B cell (primary cell): ENCODE measurements around the gene RIN2. TPM values are rescaled to one million over a fixed set of nuclear protein-coding genes. Genes with fewer than 3 reads are reported as not detected.

ENCODE experiments used
- ATAC-seq: fragments of 200-7000 bp; cut with Tn5 transposase; one replicate; pipeline ENCODE4 v1.10.0; 2021; ENCODE audit warnings: low read depth, mild to moderate bottlenecking, moderate number of reproducible peaks, moderate library complexity
- CTCF ChIA-PET: fragments of 350-600 bp; sonication (Branson Sonifier 250); formaldehyde crosslinking; loops from one replicate; lab custom pipeline; 2021; ENCODE audit warnings: antibody characterized with exemption, inconsistent platforms; lab: Charles Lee
- POLR2A ChIA-PET: fragments of 350-600 bp; sonication (Branson Sonifier 250); formaldehyde crosslinking; loops from one replicate; lab custom pipeline; 2021; ENCODE audit warnings: antibody characterized with exemption; lab: Charles Lee
- DNase-seq: peaks from one replicate; pipeline ENCODE4 v3.0.0; 2013
- H2AFZ ChIP-seq: 2 replicates; pipeline ENCODE4 v1.6.1; 2012; ENCODE audit warnings: mild to moderate bottlenecking, low read depth, low read length; ENCODE audit not compliant: insufficient read depth, poor library complexity, severe bottlenecking
- H3K27ac ChIP-seq, 2 donors: 1 replicate in 1 of 2; 2 replicates in 1 of 2; pipeline ENCODE4 v1.5.1; 2012 to 2013; ENCODE audit warnings: low read length in 2 of 2, mild to moderate bottlenecking in 2 of 2, moderate library complexity in 1 of 2
- H3K27me3 ChIP-seq, 4 experiments: fragments of 200-600 bp in 1 of 4; sonication (generic) in 1 of 4; replicated peaks in 1 of 4; 1 replicate in 2 of 4; 2 replicates in 2 of 4; pipeline versions ENCODE4 v1.6.1 to v1.7.0; 2013 to 2016; ENCODE audit warnings: low read length in 3 of 4, mild to moderate bottlenecking in 2 of 4, mixed read lengths in 1 of 4, moderate library complexity in 1 of 4; ENCODE audit not compliant: insufficient read depth in 4 of 4, control insufficient read depth in 3 of 4; ENCODE audit errors: control extremely low read depth in 1 of 4
- H3K36me3 ChIP-seq, 2 experiments: replicated peaks in 1 of 2; 1 replicate in 1 of 2; 2 replicates in 1 of 2; pipeline versions ENCODE4 v1.6.1 to v1.7.1; 2013; ENCODE audit warnings: low read length in 1 of 2; ENCODE audit not compliant: insufficient read depth in 2 of 2, control insufficient read depth in 1 of 2; ENCODE audit errors: control extremely low read depth in 1 of 2, extremely low read depth in 1 of 2
- H3K4me1 ChIP-seq, 2 donors: fragments of 200-600 bp in 1 of 2; sonication (generic) in 1 of 2; 1 replicate in 1 of 2; 2 replicates in 1 of 2; pipeline versions ENCODE4 v1.5.1 to v1.6.1; 2013 to 2017; ENCODE audit warnings: low read length in 2 of 2; ENCODE audit not compliant: control insufficient read depth in 2 of 2, insufficient read depth in 2 of 2
- H3K4me2 ChIP-seq: replicated peaks from 2 replicates; pipeline ENCODE3; 2012; ENCODE audit warnings: mild to moderate bottlenecking, low read depth, low read length; ENCODE audit not compliant: poor library complexity, severe bottlenecking
- H3K4me3 ChIP-seq, 5 experiments: fragments of 200-600 bp in 1 of 5; sonication (generic) in 1 of 5; 1 replicate in 3 of 5; 2 replicates in 2 of 5; pipeline versions ENCODE4 v1.5.1 to v1.7.0; 2011 to 2016; ENCODE audit warnings: low read length in 4 of 5, mild to moderate bottlenecking in 4 of 5, low read depth in 2 of 5, control low read depth in 1 of 5, moderate library complexity in 1 of 5; ENCODE audit not compliant: insufficient read depth in 1 of 5; ENCODE audit errors: control extremely low read depth in 1 of 5, extremely low read depth in 1 of 5
- H3K79me2 ChIP-seq: fragments of 200-600 bp; sonication (generic); one replicate; pipeline ENCODE4 v1.6.0; 2016; ENCODE audit warnings: low read length; ENCODE audit not compliant: control insufficient read depth, insufficient read depth
- H3K9ac ChIP-seq: fragments of 200-600 bp; sonication (generic); 2 replicates; pipeline ENCODE4 v1.6.1; 2017; ENCODE audit warnings: mild to moderate bottlenecking, low read length, moderate library complexity
- H3K9me3 ChIP-seq, 3 donors: one replicate each; pipeline versions ENCODE4 v1.6.1 to v1.7.1; 2013; ENCODE audit warnings: low read length in 2 of 3; ENCODE audit not compliant: control insufficient read depth in 2 of 3, insufficient read depth in 1 of 3; ENCODE audit errors: control extremely low read depth in 1 of 3
- H4K20me1 ChIP-seq: 2 replicates; pipeline ENCODE4 v1.6.0; 2012; ENCODE audit warnings: mild to moderate bottlenecking, low read length; ENCODE audit not compliant: insufficient read depth, control insufficient read depth, poor library complexity, severe bottlenecking
- H3K27ac Mint-ChIP-seq: one replicate; pipeline ENCODE4 v1.8.0; 2021; ENCODE audit warnings: mixed read lengths
- H3K27me3 Mint-ChIP-seq: one replicate; pipeline ENCODE4 v1.8.0; 2021; ENCODE audit warnings: mixed read lengths
- H3K4me1 Mint-ChIP-seq: one replicate; pipeline ENCODE4 v1.8.0; 2021; ENCODE audit warnings: mixed read lengths
- H3K4me3 Mint-ChIP-seq: one replicate; pipeline ENCODE4 v1.8.0; 2021; ENCODE audit warnings: mixed read lengths
- H3K9me3 Mint-ChIP-seq: one replicate; pipeline ENCODE4 v1.8.0; 2022; ENCODE audit warnings: mixed read lengths; ENCODE audit not compliant: insufficient read depth
- CTCF ChIP-seq: fragments of 200-600 bp; IDR thresholded peaks from one replicate; pipeline ENCODE4 v1.8.0; 2022; ENCODE audit warnings: antibody characterized with exemption, mild to moderate bottlenecking
- EZH2 ChIP-seq: IDR thresholded peaks from 2 replicates; pipeline ENCODE4 v1.6.1; 2012; ENCODE audit warnings: borderline replicate concordance, low read depth, mild to moderate bottlenecking, moderate library complexity, low read length; ENCODE audit not compliant: insufficient read depth, poor library complexity, severe bottlenecking
- WGBS: methylation state at CpG from one replicate; pipeline ENCODE4 v1.1.5; 2013; ENCODE audit warnings: missing lambda C conversion rate; ENCODE audit not compliant: insufficient coverage; 5-methylcytosine and 5-hydroxymethylcytosine counted together
- intact Hi-C: fragments of 100-400 bp; cut with micrococcal nuclease; formaldehyde crosslinking; loops from one replicate; pipeline ENCODE4 v1.10.0; 2022
- polyA plus RNA-seq: library from polyadenylated mRNA; depleted of rRNA; stranded (reverse); fragments of >200 nt; gene quantifications from 2 replicates; pipeline ENCODE4 v1.2.3, GENCODE V29; 2012
- total RNA-seq, 2 donors: library from RNA; stranded (reverse); fragments of 120-200 nt in 1 of 2; gene quantifications; 1 replicate in 1 of 2; 2 replicates in 1 of 2; pipeline versions ENCODE4 v1.2.3 to v1.2.4, GENCODE V29; 2013 to 2022

Gene RIN2
- total and polyA plus RNA-seq, 2 donors (not counting 1 experiment from before 2014, with no cell fraction given), result 0.15 to 0.32 TPM

DNA sequence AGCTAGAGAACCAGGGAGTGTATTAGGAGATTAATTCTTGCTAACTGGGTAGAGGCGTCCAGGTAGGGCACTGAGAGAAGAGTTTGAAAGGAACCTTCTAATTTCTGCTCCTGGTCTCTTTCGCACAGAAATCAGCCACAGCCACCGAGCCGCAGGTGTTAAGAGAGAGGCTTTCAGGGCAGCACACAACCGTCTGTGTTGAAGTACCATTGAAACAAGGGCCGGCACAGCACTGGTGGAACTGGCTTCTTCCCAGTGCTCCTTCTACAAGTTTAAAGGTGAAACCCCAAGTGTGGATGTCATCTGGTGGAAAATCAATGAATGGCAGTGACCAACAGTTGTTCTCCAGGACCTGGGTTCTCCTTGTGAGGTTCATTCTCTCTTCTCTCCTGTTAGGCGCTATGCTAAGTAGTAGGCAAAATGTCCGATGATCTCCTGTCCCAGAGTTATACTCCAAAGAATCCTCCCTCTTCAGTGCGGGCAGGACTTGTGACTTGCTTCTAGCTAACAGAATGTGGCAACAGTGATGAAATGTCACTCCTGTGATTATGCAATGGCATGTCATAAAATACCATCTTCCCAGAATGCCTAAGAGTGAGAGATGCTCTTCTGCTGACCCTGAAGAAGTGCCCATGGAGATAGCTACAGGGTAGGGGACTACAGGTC, 15.0 kb upstream of the RIN2 start:
- no peaks in the 10 kb centered on the region for H4K20me1 ChIP-seq
- H3K9me3 ChIP-seq, result peaks cover 0 to 7% (median 6%) of the 10 kb centered on the region in 3 donors
- H3K27me3 Mint-ChIP-seq, result peaks cover 40% of the 10 kb centered on the region
- no peaks in the 10 kb centered on the region for H3K4me1 ChIP-seq
- no peaks in the 10 kb centered on the region for H3K36me3 ChIP-seq
- no peak overlapping the region for H3K27ac ChIP-seq
- ATAC-seq, result no peak
- TF ChIP-seq EZH2 (no peak), CTCF (no peak)
- intact Hi-C loops, result no loop called here
- no peak overlapping the region for H3K4me2 ChIP-seq
- peaks cover 0 to 12% (median 5%) of the 10 kb centered on the region in 4 experiments for H3K27me3 ChIP-seq
- no peak overlapping the region for H3K4me3 ChIP-seq
- no peak overlapping the region for H3K9ac ChIP-seq
- H3K4me3 Mint-ChIP-seq, result no peak overlapping the region
- POLR2A ChIA-PET, result no interaction called here
- peaks cover 2% of the 10 kb centered on the region for H3K9me3 Mint-ChIP-seq
- DNase-seq, result no peak
- no peak overlapping the region for H2AFZ ChIP-seq
- H3K27ac Mint-ChIP-seq, result no peak overlapping the region
- H3K4me1 Mint-ChIP-seq, result no peaks in the 10 kb centered on the region
- CTCF ChIA-PET, result no interaction called here
- H3K79me2 ChIP-seq, result no peaks in the 10 kb centered on the region
- 96% methylated on average over 6 of the region's 9 CpGs for WGBS

GRCh38 chr20:19743640-19743995, 14.4 kb upstream of the RIN2 start:
- DNase-seq (no peak), ATAC-seq (no peak)
- peaks cover 2% of the 10 kb centered on the region for H3K9me3 Mint-ChIP-seq
- H3K4me1 ChIP-seq, result no peaks in the 10 kb centered on the region
- H3K4me2 ChIP-seq, result no peak overlapping the region
- H3K4me3 ChIP-seq, result no peak overlapping the region
- H3K27ac Mint-ChIP-seq, result no peak overlapping the region
- H2AFZ ChIP-seq, result no peak overlapping the region
- no peaks in the 10 kb centered on the region for H3K36me3 ChIP-seq
- H3K27me3 Mint-ChIP-seq, result peaks cover 40% of the 10 kb centered on the region
- ChIA-PET CTCF (no interaction called here), POLR2A (no interaction called here)
- no peak for TF ChIP-seq CTCF
- no peak for TF ChIP-seq EZH2
- no peaks in the 10 kb centered on the region for H3K4me1 Mint-ChIP-seq
- H4K20me1 ChIP-seq, result no peaks in the 10 kb centered on the region
- H3K4me3 Mint-ChIP-seq, result no peak overlapping the region
- peaks cover 0 to 7% (median 6%) of the 10 kb centered on the region in 3 donors for H3K9me3 ChIP-seq
- H3K27me3 ChIP-seq, result peaks cover 0 to 12% (median 5%) of the 10 kb centered on the region in 4 experiments
- no peak overlapping the region for H3K27ac ChIP-seq
- H3K9ac ChIP-seq, result no peak overlapping the region
- intact Hi-C loops, result no loop called here
- no peaks in the 10 kb centered on the region for H3K79me2 ChIP-seq
- 15% methylated on average over 1 of the region's 1 CpG for WGBS
